Omental fat pad (tissue), 4 donors: ENCODE measurements around the gene PYGL. TPM values are rescaled to one million over a fixed set of nuclear protein-coding genes. Genes with fewer than 3 reads are reported as not detected.
"Not testable (repeated sequence)": the region's sequence is repeated elsewhere in the genome, so short reads cannot be mapped to it uniquely, and the experiment has no call there.

ENCODE experiments used
- ATAC-seq: fragments of 150-250 bp; one replicate; pipeline ENCODE4 v1.9.1; 2016; ENCODE audit warnings: mild to moderate bottlenecking, moderate library complexity; ENCODE audit not compliant: low FRiP score
- DNase-seq: peaks from one replicate; pipeline ENCODE4 v3.0.0-alpha.2; 2019; ENCODE audit warnings: low spot score
- total RNA-seq, 4 donors: library from RNA; depleted of rRNA; stranded (reverse); fragments of >200 nt; gene quantifications; one replicate each; pipeline ENCODE4 v1.1.0, GENCODE V29; 2016
- TF ChIP-seq, protein P1 (sequence below), 3 donors: fragments of 450-650 bp; IDR thresholded peaks; one replicate each; pipeline ENCODE4 v1.5.1; 2016 to 2017; ENCODE audit warnings: antibody characterized with exemption in 3 of 3, mild to moderate bottlenecking in 3 of 3, moderate library complexity in 2 of 3

PYGL gene
- total RNA-seq, 4 donors from 2014 or later = 91.0 to 177 (median 117) TPM

DNA sequence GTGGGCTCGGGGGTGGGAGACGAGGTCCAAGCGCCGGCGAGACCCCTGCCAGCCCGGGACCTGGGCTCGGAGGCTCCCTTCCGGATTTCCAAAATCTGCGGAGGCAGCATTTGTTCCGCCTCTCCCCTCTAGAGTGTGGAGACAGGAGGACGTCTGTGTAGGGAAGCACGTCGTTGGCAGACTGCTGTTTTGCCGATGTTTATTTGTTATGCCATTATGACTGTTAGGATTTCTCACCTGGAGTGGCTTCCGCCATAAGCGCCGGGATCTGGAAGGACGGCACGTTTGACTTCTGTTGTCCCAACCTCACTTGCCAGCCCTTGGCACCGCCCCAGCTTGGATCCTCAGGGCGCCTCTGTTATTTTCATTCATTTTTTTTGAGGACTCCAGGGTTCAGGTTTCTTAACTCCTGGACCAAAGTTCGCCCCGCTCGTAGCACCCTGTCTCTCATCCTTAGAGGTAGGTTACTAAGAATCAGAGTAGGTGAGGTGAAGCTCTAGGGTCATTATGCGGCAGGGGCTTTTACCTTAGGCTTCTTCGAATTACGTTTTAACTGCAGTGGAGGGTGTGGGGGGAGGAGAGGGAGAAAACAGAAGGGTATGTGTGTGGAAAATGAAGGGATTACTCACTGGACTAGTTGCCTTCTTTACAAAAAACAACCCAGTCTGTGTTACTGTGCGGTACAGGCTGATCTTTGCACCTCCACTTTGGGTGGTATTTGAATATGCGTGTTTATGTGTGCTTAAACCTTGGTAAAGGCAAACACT lies 547 bp upstream of the PYGL start:
- TF ChIP-seq, protein P1, sequence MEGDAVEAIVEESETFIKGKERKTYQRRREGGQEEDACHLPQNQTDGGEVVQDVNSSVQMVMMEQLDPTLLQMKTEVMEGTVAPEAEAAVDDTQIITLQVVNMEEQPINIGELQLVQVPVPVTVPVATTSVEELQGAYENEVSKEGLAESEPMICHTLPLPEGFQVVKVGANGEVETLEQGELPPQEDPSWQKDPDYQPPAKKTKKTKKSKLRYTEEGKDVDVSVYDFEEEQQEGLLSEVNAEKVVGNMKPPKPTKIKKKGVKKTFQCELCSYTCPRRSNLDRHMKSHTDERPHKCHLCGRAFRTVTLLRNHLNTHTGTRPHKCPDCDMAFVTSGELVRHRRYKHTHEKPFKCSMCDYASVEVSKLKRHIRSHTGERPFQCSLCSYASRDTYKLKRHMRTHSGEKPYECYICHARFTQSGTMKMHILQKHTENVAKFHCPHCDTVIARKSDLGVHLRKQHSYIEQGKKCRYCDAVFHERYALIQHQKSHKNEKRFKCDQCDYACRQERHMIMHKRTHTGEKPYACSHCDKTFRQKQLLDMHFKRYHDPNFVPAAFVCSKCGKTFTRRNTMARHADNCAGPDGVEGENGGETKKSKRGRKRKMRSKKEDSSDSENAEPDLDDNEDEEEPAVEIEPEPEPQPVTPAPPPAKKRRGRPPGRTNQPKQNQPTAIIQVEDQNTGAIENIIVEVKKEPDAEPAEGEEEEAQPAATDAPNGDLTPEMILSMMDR (IDR thresholded peaks at IDR 0.05) = no peak
- ATAC-seq (peak; percentile 56), DNase-seq (peak; percentile 36)

DNA sequence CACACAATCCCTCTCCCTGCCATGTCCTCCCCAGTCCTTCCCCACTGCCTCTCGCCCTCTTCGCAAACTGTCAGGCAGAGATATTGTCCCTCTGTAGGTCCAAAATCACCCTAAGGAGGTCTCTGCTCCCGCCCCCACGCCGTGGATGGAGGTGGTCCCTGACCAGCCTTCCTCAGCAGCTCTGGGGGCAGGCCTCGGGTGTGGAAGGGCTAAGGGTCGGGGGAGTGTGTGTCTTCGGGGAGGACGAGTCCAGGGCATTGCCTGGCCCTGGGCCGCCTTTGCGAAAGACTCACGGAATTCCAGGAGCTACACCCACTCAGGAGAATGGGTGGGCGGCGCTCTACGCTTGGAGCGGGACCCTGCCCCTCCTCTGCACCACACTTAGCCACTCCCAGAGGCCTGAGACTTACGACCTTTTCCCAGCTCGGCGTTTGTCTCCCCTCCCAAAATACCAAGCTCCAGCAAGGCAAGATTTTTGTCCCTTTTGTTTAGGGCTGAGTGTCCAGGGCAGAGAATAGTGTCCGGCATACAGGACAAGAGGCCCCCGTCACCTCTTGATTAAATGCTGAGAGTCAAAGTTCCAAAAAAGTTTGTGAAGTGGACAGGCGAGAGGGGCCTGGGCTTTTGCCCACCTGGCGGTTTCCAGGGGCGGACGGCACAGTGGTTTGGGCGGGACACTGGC lies 881 bp downstream of the PYGL start:
- peak; percentile 83 for ATAC-seq
- DNase-seq = peak; percentile 42
- TF ChIP-seq, protein P1 (IDR thresholded peaks at IDR 0.05) = no peak

DNA sequence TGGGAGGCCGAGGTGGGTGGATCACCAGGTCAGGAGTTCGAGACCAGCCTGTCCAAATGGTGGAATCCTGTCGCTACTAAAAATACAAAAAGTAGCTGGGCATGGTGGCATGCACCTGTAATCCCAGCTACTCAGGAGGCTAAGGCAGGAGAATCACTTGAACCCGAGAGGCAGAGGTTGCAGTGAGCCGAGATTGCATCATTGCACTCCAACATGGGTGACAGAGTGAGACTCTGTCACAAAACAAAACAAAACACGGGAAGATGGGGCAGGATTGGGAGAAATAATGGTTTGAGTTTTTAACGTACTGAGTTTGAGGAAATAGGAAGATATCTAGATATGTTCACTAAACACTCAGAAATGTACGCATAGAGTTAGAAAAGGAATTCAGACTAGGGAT lies 2.6 kb downstream of the PYGL start:
- ATAC-seq, DNase-seq: not testable (repeated sequence)

DNA sequence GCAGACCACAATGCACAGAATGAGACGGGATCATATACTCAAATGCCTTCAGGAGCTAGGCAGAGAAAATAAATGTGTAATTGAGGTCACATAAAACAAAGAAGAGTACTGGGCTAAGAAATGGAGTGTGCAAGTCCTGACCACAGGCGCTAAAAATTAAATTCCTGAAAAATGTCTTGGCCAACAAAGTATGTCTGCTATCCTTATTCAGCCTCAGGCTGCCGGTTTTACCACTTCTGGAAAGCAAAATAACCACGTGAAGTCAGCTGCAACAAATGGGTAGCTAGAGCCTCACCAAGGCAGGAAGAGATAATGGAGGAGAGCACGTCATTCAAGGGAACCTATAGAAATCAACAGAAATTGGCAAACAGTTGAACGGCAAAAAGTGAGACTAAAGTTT lies 3.1 kb downstream of the PYGL start:
- DNase-seq (no peak), ATAC-seq (no peak)
- TF ChIP-seq, protein P1 (IDR thresholded peaks at IDR 0.05) = no peak

GRCh38 chr14:50937800-50938199 lies 6.5 kb downstream of the PYGL start:
- no peak for ATAC-seq
- no peak for DNase-seq
- TF ChIP-seq, protein P1 (IDR thresholded peaks at IDR 0.05) = no peak

GRCh38 chr14:50937325-50937724 lies 7.0 kb downstream of the PYGL start:
- DNase-seq = no peak
- TF ChIP-seq, protein P1 (IDR thresholded peaks at IDR 0.05) = no peak
- ATAC-seq = peak; percentile 34

GRCh38 chr14:50936882-50937281 lies 7.4 kb downstream of the PYGL start:
- TF ChIP-seq, protein P1 (IDR thresholded peaks at IDR 0.05) = no peak
- peak; percentile 6 for ATAC-seq
- DNase-seq = no peak
